Mammary epithelial cell (primary cell): ENCODE measurements around the gene COLQ.

Source experiments
- EZH2 ChIP-seq: IDR thresholded peaks from 2 replicates; pipeline ENCODE4 v1.6.1; 2012; ENCODE audit warnings: low read length, inconsistent platforms, borderline replicate concordance
- TF ChIP-seq, protein P1 (sequence below), 2 donors: IDR thresholded peaks in 1 of 2; conservative IDR thresholded peaks in 1 of 2; 2 replicates each; pipeline ENCODE4 v1.5.1; 2011 to 2012; ENCODE audit warnings: inconsistent platforms in 2 of 2, low read length in 2 of 2, mild to moderate bottlenecking in 2 of 2, control low read depth in 1 of 2, low read depth in 1 of 2; ENCODE audit not compliant: insufficient read depth in 1 of 2; ENCODE audit errors: extremely low read depth in 1 of 2

- TF ChIP-seq, protein P1, sequence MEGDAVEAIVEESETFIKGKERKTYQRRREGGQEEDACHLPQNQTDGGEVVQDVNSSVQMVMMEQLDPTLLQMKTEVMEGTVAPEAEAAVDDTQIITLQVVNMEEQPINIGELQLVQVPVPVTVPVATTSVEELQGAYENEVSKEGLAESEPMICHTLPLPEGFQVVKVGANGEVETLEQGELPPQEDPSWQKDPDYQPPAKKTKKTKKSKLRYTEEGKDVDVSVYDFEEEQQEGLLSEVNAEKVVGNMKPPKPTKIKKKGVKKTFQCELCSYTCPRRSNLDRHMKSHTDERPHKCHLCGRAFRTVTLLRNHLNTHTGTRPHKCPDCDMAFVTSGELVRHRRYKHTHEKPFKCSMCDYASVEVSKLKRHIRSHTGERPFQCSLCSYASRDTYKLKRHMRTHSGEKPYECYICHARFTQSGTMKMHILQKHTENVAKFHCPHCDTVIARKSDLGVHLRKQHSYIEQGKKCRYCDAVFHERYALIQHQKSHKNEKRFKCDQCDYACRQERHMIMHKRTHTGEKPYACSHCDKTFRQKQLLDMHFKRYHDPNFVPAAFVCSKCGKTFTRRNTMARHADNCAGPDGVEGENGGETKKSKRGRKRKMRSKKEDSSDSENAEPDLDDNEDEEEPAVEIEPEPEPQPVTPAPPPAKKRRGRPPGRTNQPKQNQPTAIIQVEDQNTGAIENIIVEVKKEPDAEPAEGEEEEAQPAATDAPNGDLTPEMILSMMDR (conservative IDR thresholded peaks at IDR 0.05 in 1 of 2, IDR thresholded peaks at IDR 0.05 in 1 of 2; ENCODE audit: extremely low read depth in 1 of 2, insufficient read depth in 1 of 2, low read depth in 1 of 2, low read length in 2 of 2), result no peak
- TF ChIP-seq EZH2, result no peak
These were observed 510 bp upstream of the COLQ start for GRCh38 chr3:15522016-15522415.
